Activated gamma-delta T cell treated with Interleukin-2 at 50 U/mL for 16 hours (primary cell): ENCODE results near the gene GBP6.
"Not testable (repeated sequence)": the region's sequence is repeated elsewhere in the genome, so short reads cannot be mapped to it uniquely, and the experiment has no call there.

ENCODE experiments used
- DNase-seq: peaks from one replicate; pipeline ENCODE4 v3.0.0-alpha.2; 2020

Gene GBP6, protein sequence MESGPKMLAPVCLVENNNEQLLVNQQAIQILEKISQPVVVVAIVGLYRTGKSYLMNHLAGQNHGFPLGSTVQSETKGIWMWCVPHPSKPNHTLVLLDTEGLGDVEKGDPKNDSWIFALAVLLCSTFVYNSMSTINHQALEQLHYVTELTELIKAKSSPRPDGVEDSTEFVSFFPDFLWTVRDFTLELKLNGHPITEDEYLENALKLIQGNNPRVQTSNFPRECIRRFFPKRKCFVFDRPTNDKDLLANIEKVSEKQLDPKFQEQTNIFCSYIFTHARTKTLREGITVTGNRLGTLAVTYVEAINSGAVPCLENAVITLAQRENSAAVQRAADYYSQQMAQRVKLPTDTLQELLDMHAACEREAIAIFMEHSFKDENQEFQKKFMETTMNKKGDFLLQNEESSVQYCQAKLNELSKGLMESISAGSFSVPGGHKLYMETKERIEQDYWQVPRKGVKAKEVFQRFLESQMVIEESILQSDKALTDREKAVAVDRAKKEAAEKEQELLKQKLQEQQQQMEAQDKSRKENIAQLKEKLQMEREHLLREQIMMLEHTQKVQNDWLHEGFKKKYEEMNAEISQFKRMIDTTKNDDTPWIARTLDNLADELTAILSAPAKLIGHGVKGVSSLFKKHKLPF

GRCh38 chr1:89363638-89364536 is at the start of gene GBP6:
GBP6 (plus strand) TSS chr1:89364059; CDS start chr1:89368552, 4,493 bp downstream.
- no peak for DNase-seq

GRCh38 chr1:89322402-89322801 is 41.5 kb upstream of the GBP6 start:
- DNase-seq, result no peak

DNA sequence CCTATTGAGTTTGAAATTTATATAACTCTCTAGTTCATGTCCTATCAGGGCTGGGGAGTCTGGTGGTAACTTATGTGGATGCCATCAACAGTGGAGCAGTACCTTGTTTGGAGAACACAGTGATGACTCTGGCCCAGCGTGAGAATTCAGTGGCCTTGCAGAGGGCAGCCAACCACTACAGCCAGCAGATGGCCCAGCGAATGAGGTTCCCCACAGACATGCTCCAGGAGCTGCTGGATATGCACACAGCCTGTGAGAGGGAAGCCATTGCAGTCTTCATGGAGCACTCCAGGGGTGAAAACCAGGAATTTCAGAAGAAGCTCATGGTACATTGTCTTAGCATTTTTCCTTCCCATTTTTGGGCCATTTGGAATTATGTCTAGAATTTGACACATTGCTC is 32.0 kb upstream of the GBP6 start:
- no peak for DNase-seq

DNA sequence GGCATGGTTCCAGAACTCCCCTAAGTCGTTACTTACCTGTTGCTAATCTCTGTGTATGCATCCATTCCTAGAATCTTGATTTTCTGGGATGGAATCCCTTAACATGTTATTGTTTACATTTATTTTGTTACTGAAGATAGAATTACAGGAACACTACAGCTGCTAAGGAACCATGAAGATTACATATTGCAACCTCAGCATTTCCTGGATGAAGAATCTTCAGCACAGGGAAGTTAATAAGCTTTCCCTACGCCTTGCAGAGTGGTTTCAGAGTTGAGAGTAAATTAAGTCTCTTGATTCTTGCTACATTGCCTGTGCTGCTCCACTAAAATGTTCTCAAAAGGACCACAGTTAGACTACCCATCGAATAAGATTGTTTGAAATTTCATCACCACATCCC is 31.4 kb upstream of the GBP6 start:
- no peak for DNase-seq

GRCh38 chr1:89335486-89335885 is 28.4 kb upstream of the GBP6 start:
- no peak for DNase-seq

DNA sequence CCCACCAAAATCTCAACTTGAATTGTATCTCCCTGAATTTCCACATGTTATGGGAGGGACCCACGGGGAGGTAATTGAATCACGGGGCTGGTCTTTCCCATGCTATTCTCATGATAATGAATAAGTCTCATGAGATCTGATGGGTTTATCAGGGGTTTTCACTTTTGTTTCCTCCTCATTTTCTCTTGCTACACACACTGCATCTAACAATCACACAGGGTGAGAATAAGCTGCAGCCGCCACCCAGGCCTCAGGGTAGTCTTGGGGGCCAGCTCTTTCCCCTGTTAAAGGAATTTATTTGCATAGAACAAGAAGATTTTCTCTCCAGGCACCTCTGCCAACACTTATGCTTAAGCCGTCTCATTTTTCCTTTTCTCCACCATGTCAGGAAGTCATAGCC is 26.0 kb upstream of the GBP6 start:
- no peak for DNase-seq

- DNase-seq, result no peak
These were observed 24.8 kb upstream of the GBP6 start for GRCh38 chr1:89339039-89339438.

DNA sequence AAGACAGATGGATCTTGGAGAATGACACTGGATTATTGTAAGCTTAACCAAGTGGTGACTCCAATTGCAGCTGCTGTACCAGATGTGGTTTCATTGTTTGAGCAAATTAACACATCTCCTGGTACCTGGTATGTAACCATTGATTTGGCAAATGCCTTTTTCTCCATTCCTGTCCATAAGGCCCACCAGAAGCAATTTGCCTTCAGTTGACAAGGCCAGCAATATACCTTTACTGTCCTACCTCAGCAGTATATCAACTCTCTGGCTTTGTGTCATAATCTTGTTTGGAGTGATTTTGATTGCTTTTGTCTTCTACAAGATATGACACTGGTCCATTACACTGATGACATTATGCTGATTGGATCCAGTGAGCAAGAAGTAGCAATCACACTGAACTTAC is 18.4 kb upstream of the GBP6 start:
- DNase-seq, result not testable (repeated sequence)

- no peak for DNase-seq
These were observed 16.6 kb upstream of the GBP6 start for GRCh38 chr1:89347296-89347695.

DNA sequence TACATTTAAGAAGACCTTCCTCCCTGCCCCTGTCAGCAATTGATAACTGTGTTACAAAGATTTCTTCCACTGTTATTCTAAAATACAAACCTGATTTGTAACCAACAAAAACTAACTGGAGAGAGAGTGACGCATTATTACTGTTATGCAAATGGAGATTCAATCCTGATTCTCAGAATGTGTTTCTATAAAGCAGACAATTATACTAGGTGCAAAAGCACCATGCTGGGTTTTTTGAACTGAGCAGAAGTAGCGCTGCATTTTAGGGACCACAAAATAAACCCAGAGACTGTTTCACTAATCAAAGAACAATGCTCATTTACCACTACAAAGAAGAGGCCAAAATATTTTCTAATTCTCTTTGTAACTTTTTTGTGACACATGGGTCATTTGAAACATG is 13.6 kb upstream of the GBP6 start:
- no peak for DNase-seq

GRCh38 chr1:89351597-89352311 is 12.1 kb upstream of the GBP6 start:
- DNase-seq, result no peak

DNA sequence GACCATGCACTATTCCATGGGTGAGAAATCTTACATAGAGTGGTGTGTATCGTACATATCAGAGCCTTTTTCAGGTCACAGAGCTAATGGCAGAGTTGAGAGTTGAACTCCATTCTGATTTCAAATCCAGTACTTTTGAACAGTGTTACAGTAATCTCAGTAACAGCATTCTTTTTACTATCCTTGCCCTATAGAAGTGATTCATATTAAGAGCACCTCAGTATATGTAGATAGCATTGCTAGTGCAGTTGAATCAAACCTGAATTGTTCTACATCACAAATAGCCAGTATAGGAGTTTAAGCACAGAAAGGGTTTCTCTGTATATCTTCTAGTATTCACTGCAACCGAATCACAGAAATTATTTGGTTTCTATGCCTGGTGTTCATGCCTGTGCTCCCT is 11.4 kb upstream of the GBP6 start:
- no peak for DNase-seq

GRCh38 chr1:89354205-89354604 is 9.7 kb upstream of the GBP6 start:
- DNase-seq, result no peak

DNA sequence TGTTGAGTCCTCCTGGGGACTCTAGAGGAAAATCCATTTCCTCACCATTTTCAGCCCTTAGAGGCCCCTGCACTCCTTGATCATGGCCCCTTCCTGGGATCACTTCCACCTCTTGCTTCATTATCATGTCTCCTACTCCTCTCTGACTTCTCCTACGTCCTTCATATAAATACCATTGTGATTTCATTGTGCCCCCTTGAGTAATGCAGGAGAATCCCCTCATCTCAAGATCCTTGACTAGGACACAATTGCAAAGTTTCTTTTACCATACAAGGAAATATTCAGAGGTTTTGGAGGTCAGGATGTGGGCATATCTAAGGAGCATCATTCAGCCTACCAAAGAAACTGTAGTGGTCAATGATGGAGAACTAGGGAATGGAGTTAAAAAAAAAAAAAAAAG is 8.8 kb upstream of the GBP6 start:
- DNase-seq, result no peak

DNA sequence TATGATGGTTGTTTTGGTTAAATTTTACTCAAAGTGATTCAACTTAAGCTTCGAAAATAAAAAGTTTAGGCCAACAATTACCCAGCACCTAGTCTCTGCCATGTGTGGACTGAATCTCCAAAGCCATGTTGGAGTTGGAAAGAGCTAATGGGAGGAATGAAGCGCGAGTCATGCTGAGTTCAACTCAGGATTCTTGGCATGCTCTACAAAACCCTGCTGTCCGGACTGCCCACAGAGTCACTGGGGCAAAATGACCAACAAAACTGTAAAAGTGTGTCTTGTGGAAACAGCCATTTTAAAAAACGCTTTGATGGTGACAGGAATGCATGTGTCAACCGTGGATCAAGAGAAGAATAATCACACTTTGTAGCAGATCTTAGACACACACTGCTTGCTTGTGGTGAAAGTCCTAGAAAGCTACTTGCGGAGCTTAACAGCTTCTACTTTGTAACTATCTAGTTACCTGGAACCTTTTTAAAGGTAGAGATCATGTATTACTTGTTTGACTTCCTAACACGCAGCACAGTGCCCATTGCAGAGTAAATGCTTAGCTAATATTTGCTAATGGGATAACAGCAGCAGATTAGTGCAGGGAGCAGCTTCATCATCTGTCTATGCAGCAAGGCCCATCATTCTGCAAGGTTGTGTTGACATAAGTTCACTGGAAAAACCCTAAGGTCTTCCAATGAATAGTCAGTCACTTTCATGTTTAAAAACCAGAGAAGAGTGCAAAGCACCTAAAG is 7.0 kb upstream of the GBP6 start:
- no peak for DNase-seq

DNA sequence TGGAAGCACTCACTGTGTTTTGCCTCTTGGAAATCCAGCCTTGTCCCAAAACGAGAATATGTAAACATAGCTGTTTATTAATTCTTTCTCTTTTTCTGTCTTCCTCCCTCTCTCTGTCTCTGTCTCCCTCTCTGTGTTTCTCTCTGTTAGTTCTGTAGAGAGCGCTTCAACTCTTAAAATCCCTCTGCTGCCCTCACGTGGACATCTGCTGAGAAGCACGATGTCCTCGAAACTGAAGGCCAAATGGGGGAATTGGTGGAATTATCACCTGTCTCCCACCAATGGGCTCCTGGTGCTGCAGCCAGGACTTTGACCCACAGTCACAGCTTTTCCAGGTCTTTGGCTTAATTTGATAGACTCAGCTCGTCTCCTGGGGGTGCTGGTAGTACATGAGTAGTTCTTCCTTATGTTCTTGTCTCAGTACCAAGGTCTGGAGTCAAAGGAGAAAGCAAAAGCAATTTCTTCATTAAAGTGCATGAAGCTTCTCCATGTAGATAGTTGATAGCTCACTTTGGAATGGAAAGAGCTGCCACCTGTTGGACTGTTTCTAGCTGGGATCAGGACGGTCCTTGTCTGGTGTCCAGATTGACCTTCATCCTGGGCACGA is 5.5 kb upstream of the GBP6 start:
- peak; percentile 84 for DNase-seq

DNA sequence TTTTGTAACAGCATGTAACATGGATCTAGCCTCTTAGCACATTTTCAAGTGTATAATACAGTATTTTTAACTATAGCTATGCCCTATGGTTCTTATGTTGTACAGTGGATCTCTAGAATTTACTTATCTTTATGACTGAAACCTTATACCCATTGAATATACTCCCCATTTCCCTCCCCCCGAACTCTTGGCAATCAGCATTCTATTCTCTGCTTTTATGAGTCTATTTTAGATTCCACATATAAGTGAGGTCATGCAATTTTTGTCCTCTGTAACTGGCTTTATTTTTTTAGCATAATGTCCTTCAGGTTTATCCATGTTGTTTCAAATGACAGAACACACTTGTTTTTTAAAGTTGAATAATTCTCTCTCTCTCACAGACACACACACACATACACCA is 3.1 kb upstream of the GBP6 start:
- no peak for DNase-seq

- no peak for DNase-seq
These were observed 2.2 kb upstream of the GBP6 start for GRCh38 chr1:89361681-89362080.

- DNase-seq, result no peak
These were observed 663 bp upstream of the GBP6 start for GRCh38 chr1:89363196-89363595.

- no peak for DNase-seq
These were observed 1.2 kb downstream of the GBP6 start for GRCh38 chr1:89364954-89365550.

DNA sequence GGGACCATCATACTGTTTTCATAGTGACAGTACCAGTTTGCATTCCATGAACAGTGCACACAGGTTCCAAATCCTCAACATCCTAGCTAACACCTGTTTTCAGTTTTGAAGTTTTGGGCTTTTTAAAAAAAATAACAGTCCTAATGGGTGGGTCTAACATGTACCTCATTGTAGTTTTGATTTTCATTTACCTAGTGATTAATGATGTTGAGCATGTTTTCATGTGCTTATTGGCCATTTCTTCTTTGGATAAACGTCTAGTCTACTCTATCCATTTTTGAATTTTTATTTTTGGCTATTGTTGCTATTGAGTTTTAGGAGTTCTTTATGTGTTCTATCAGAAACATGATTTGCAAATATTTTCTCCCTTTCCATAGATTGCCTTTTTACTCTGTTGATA is 3.4 kb downstream of the GBP6 start:
- DNase-seq, result no peak
